NK-92 (cell line): ENCODE data around the gene RECK.
"Not testable (repeated sequence)": the region's sequence is repeated elsewhere in the genome, so short reads cannot be mapped to it uniquely, and the experiment has no call there.

Source experiments
- DNase-seq: peaks from one replicate; lab custom pipeline; 2025; ENCODE audit not compliant: unreplicated experiment; lab: John Stamatoyannopoulos, UW

RECK gene

GRCh38 chr9:36110434-36110833 lies 73.7 kb downstream of the RECK start:
- no peak for DNase-seq

GRCh38 chr9:36112516-36112915 lies 75.8 kb downstream of the RECK start:
- DNase-seq = no peak

- DNase-seq = no peak
These were observed 77.3 kb downstream of the RECK start for GRCh38 chr9:36113999-36114398.

GRCh38 chr9:36116593-36116992 lies 79.9 kb downstream of the RECK start:
- no peak for DNase-seq

- DNase-seq = no peak
These were observed 81.5 kb downstream of the RECK start for GRCh38 chr9:36118201-36118600.

GRCh38 chr9:36118706-36119105 lies 82.0 kb downstream of the RECK start:
- no peak for DNase-seq

- no peak for DNase-seq
These were observed 82.8 kb downstream of the RECK start for GRCh38 chr9:36119476-36119875.

- no peak for DNase-seq
These were observed 84.0 kb downstream of the RECK start for GRCh38 chr9:36120705-36121104.

- no peak for DNase-seq
These were observed 85.3 kb downstream of the RECK start for GRCh38 chr9:36121971-36122370.

GRCh38 chr9:36123515-36123914 lies 86.8 kb downstream of the RECK start:
- no peak for DNase-seq

GRCh38 chr9:36125062-36125855 lies 88.5 kb downstream of the RECK start:
- no peak for DNase-seq

- no peak for DNase-seq
These were observed 89.5 kb downstream of the RECK start for GRCh38 chr9:36126016-36126730.

- no peak for DNase-seq
These were observed 91.0 kb downstream of the RECK start for GRCh38 chr9:36127652-36128244.

- DNase-seq = no peak
These were observed 91.6 kb downstream of the RECK start for GRCh38 chr9:36128349-36128748.

- DNase-seq = no peak
These were observed 92.4 kb downstream of the RECK start for GRCh38 chr9:36129139-36129538.

- DNase-seq = not testable (repeated sequence)
These were observed 95.0 kb downstream of the RECK start for GRCh38 chr9:36131666-36132065.

- DNase-seq = no peak
These were observed 95.4 kb downstream of the RECK start for GRCh38 chr9:36132086-36132485.

GRCh38 chr9:36134761-36135505 lies 98.2 kb downstream of the RECK start:
- DNase-seq = no peak

- DNase-seq = no peak
These were observed 99.1 kb downstream of the RECK start for GRCh38 chr9:36135741-36136271.

- no peak for DNase-seq
These were observed 99.7 kb downstream of the RECK start, which contains the start of gene GLIPR2 for GRCh38 chr9:36136272-36136893. TSS of gene GLIPR2 (plus strand) at chr9:36136733. CDS start at chr9:36136779, 46 bp downstream.
